Fibroblast of skin of abdomen (primary cell): ENCODE results near the gene HACD4.

Experiments used
- DNase-seq: peaks from one replicate; pipeline ENCODE4 v3.0.0-alpha.2; 2013

The HACD4 gene

GRCh38 chr9:20962536-20963225 lies 68.8 kb downstream of the HACD4 start:
- DNase-seq, result no peak

- DNase-seq, result no peak
These were observed 80.7 kb downstream of the HACD4 start for GRCh38 chr9:20950707-20951106.
